ENCODE results near the gene ACTR1A. TPM values are rescaled to one million over a fixed set of nuclear protein-coding genes. Genes with fewer than 3 reads are reported as not detected.

ACTR1A gene
- total RNA-seq, 1 experiment from 2014 or later, result 82.1 TPM

DNA sequence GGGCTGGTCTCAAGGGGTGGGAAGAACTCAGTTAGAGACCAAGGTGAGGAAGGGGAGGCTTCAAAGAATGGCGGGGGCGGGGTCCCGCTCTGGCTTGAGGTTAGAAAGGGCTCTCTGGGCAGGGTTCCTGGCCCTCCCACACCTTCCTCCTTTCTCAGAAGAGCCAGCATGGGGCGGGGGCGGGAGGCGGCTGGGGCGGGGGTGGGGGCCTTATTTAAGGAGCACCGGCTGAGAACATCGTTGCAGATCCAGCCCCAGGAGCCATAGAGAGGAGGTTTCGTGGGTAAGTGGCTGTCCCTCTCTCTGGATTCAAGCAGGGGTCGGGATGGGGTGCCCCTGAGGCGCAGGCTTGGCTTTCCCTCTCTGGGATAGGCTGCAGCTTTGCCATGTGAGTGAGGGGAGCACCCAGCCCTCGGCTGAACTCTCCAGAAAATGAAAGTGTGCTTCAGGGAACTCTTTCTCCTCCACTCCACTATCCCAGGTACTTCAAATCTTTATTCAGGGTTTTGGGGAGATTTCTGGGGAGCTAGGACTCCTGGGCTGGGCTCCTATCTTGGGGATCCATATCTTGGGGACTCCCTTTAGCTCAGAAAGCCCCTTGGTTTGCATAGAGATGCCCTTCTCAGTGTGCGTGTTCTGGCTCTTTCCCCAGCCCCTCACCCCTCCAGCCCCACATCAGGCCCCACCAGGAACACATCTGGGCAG is 66.8 kb downstream of the ACTR1A start:
- Histone ChIP-seq H2BK12ac (ENCODE audit: insufficient read length, low read depth, low read length) (no peak overlapping the region), H4K91ac (ENCODE audit: insufficient read length, low read depth, low read length) (no peak overlapping the region), H2BK15ac (ENCODE audit: low read depth, low read length) (no peak overlapping the region), H2BK20ac (ENCODE audit: low read depth, low read length, poor library complexity, severe bottlenecking) (no peak overlapping the region), H3K4ac (ENCODE audit: low read depth, low read length) (no peak overlapping the region), H2AK5ac (ENCODE audit: insufficient read length, low read length) (no peak overlapping the region), H3K23me2 (ENCODE audit: insufficient read length, low read depth, low read length, poor library complexity, severe bottlenecking) (peaks cover 9% of the 10 kb centered on the region), H4K20me1 (ENCODE audit: control insufficient read depth, insufficient read depth, insufficient read length) (no peaks in the 10 kb centered on the region), H3K27me3 (ENCODE audit: insufficient read depth, low read length) (peaks cover 29% of the 10 kb centered on the region; the same call in 1 of the 2 replicates), H3K14ac (ENCODE audit: insufficient read depth, low read length) (no peak overlapping the region), H3T11ph (ENCODE audit: low read length) (no peak overlapping the region), H3K4me1 (ENCODE audit: insufficient read depth, low read length) (peaks cover 5% of the 10 kb centered on the region; the same call in 1 of the 2 replicates), H3K18ac (ENCODE audit: insufficient read length, low read depth, low read length) (no peak overlapping the region), H4K5ac (ENCODE audit: insufficient read length, low read depth, low read length) (no peak overlapping the region), H2BK5ac (ENCODE audit: insufficient read length, low read length) (no peak overlapping the region), H2AFZ (ENCODE audit: low read length) (no peak overlapping the region), H4K8ac (replicated peaks; ENCODE audit: insufficient read length, low read depth, low read length) (no peak overlapping the region), H3K4me2 (ENCODE audit: insufficient read depth, insufficient read length, low read length) (peak overlapping the region; percentile 28), H3K9me3 (ENCODE audit: control insufficient read depth, low read depth, low read length) (no peaks in the 10 kb centered on the region), H3K56ac (ENCODE audit: insufficient read length, low read depth, low read length) (no peak overlapping the region), H3K79me1 (ENCODE audit: insufficient read depth, low read depth, low read length, poor library complexity, severe bottlenecking) (no peaks in the 10 kb centered on the region), H2BK120ac (ENCODE audit: low read depth, low read length, poor library complexity, severe bottlenecking) (no peak overlapping the region), H3K27ac (ENCODE audit: insufficient read length, low read depth, low read length) (no peak overlapping the region), H3K79me2 (ENCODE audit: insufficient read depth, low read length) (no peaks in the 10 kb centered on the region), H3K9ac (ENCODE audit: extremely low read depth, insufficient read length, low read length) (no peak overlapping the region), H3K23ac (ENCODE audit: insufficient read length, low read depth, low read length) (no peak overlapping the region)
- Mint-ChIP-seq H3K36me3 (ENCODE audit: insufficient read depth in 1 of 3, low read depth in 3 of 3) (0 out of 7 replicates have a peak, but pooled peaks cover 0 to 1% (median 0%) of the 10 kb centered on the region in 3 experiments), H3K27ac (peak overlapping the region in 1 of 3 experiments; percentile 67; a peak in 1 of 7 replicates), H3K4me3 (peak overlapping the region; percentile 35 to 78), H3K4me1 (peaks cover 16 to 34% of the 10 kb centered on the region in 2 experiments), H3K27me3 (ENCODE audit: low read depth) (peaks cover 67% of the 10 kb centered on the region), H3K9me3 (no peaks in the 10 kb centered on the region; a peak in 1 of 5 replicates)
- peak; percentile 66 for DNase-seq
- no CpG with 5 or more reads among the region's 14 CpGs for WGBS (ENCODE audit: extremely low coverage, insufficient read length, low lambda C conversion rate)
- TF ChIP-seq, protein P1, sequence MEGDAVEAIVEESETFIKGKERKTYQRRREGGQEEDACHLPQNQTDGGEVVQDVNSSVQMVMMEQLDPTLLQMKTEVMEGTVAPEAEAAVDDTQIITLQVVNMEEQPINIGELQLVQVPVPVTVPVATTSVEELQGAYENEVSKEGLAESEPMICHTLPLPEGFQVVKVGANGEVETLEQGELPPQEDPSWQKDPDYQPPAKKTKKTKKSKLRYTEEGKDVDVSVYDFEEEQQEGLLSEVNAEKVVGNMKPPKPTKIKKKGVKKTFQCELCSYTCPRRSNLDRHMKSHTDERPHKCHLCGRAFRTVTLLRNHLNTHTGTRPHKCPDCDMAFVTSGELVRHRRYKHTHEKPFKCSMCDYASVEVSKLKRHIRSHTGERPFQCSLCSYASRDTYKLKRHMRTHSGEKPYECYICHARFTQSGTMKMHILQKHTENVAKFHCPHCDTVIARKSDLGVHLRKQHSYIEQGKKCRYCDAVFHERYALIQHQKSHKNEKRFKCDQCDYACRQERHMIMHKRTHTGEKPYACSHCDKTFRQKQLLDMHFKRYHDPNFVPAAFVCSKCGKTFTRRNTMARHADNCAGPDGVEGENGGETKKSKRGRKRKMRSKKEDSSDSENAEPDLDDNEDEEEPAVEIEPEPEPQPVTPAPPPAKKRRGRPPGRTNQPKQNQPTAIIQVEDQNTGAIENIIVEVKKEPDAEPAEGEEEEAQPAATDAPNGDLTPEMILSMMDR (conservative IDR thresholded peaks at IDR 0.05), result no peak

Data from H9 (cell line).